ENCODE results near the gene HOXC11.
A peak's percentile ranks its signal among the peaks of the same experiment; 100 is the strongest.

Gene HOXC11

GRCh38 chr12:53997204-53998109 is 24.5 kb downstream of the HOXC11 start:
- DNase-seq = no peak
- no peaks in the 10 kb centered on the region for H3K36me3 ChIP-seq
- H3K27me3 ChIP-seq = no peaks in the 10 kb centered on the region
- peak overlapping the region; percentile 93 to 98 for H3K27ac ChIP-seq
- H3K4me1 ChIP-seq = peaks cover 4 to 67% (median 48%) of the 10 kb centered on the region in 4 donors
- intact Hi-C loops (cut with DNase I; ENCODE audit: low total_unique reads) = no loop called here
- no peak for TF ChIP-seq CTCF (IDR thresholded peaks at IDR 0.05)
- peak overlapping the region; percentile 64 to 76 for H3K4me3 ChIP-seq
- no peaks in the 10 kb centered on the region for H3K9me3 ChIP-seq

GRCh38 chr12:53998110-53998899 is 25.4 kb downstream of the HOXC11 start:
- intact Hi-C loops (cut with DNase I; ENCODE audit: low total_unique reads) = no loop called here
- TF ChIP-seq CTCF (IDR thresholded peaks at IDR 0.05) = no peak
- Histone ChIP-seq H3K36me3 (no peaks in the 10 kb centered on the region), H3K27me3 (no peaks in the 10 kb centered on the region), H3K9me3 (no peaks in the 10 kb centered on the region), H3K27ac (peak overlapping the region; percentile 93 to 98), H3K4me1 (peaks cover 4 to 63% (median 43%) of the 10 kb centered on the region in 4 donors), H3K4me3 (peak overlapping the region; percentile 64 to 76)
- no peak for DNase-seq

- peak overlapping the region; percentile 93 to 98 for H3K27ac ChIP-seq
- intact Hi-C loops (cut with DNase I; ENCODE audit: low total_unique reads) = no loop called here
- H3K36me3 ChIP-seq = no peaks in the 10 kb centered on the region
- H3K4me1 ChIP-seq = peaks cover 4 to 63% (median 43%) of the 10 kb centered on the region in 4 donors
- no peaks in the 10 kb centered on the region for H3K9me3 ChIP-seq
- no peak for DNase-seq
- H3K27me3 ChIP-seq = no peaks in the 10 kb centered on the region
- TF ChIP-seq CTCF (IDR thresholded peaks at IDR 0.05) = no peak
- peak overlapping the region; percentile 64 to 76 for H3K4me3 ChIP-seq
Measured at GRCh38 chr12:53998900-53999236, 25.9 kb downstream of the HOXC11 start.

GRCh38 chr12:53999559-54000115 is 26.7 kb downstream of the HOXC11 start:
- Histone ChIP-seq H3K27me3 (no peaks in the 10 kb centered on the region), H3K27ac (peak overlapping the region; percentile 93 to 98), H3K4me1 (peaks cover 2 to 68% (median 44%) of the 10 kb centered on the region in 4 donors), H3K4me3 (peak overlapping the region; percentile 64 to 76), H3K36me3 (no peaks in the 10 kb centered on the region), H3K9me3 (no peaks in the 10 kb centered on the region)
- TF ChIP-seq CTCF (IDR thresholded peaks at IDR 0.05) = no peak
- intact Hi-C loops (cut with DNase I; ENCODE audit: low total_unique reads) = no loop called here
- peak; percentile 80 to 81 for DNase-seq

Data from tibial artery (tissue), 4 donors.